Muscle layer of colon (tissue), 2 donors: ENCODE results near the gene TMEFF2.

ENCODE experiments used
- H3K27ac ChIP-seq: one replicate; pipeline ENCODE4 v1.7.0; 2013; ENCODE audit warnings: low read depth, mild to moderate bottlenecking, low read length, moderate library complexity
- H3K27me3 ChIP-seq, 2 donors: one replicate each; pipeline ENCODE4 v1.7.0; 2013; ENCODE audit warnings: low read length in 2 of 2, mild to moderate bottlenecking in 2 of 2; ENCODE audit not compliant: insufficient read depth in 2 of 2, control insufficient read depth in 1 of 2
- H3K36me3 ChIP-seq: one replicate; pipeline ENCODE4 v1.7.0; 2013; ENCODE audit warnings: mild to moderate bottlenecking, low read length; ENCODE audit not compliant: insufficient read depth
- H3K4me1 ChIP-seq: one replicate; pipeline ENCODE4 v1.7.0; 2013; ENCODE audit warnings: mild to moderate bottlenecking, low read length; ENCODE audit not compliant: insufficient read depth
- H3K4me3 ChIP-seq, 2 donors: one replicate each; pipeline ENCODE4 v1.7.0; 2013; ENCODE audit warnings: low read length in 2 of 2, low read depth in 1 of 2, mild to moderate bottlenecking in 1 of 2, moderate library complexity in 1 of 2
- H3K9ac ChIP-seq: one replicate; pipeline ENCODE4 v1.7.0; 2013; ENCODE audit warnings: low read length
- H3K9me3 ChIP-seq: one replicate; pipeline ENCODE4 v1.7.0; 2013; ENCODE audit warnings: mild to moderate bottlenecking, low read length
- donor health status: abdominal sarcoma.
- donor health status: Adenocarcinoma of cecum.

TMEFF2 gene

GRCh38 chr2:192007581-192008228 is 187.0 kb downstream of the TMEFF2 start:
- Histone ChIP-seq H3K27me3 (no peaks in the 10 kb centered on the region), H3K4me3 (no peak overlapping the region), H3K27ac (no peak overlapping the region), H3K36me3 (no peaks in the 10 kb centered on the region), H3K4me1 (no peaks in the 10 kb centered on the region), H3K9me3 (no peaks in the 10 kb centered on the region), H3K9ac (no peak overlapping the region)

- no peak overlapping the region for H3K9ac ChIP-seq
- H3K36me3 ChIP-seq = no peaks in the 10 kb centered on the region
- H3K4me1 ChIP-seq = no peaks in the 10 kb centered on the region
- H3K27me3 ChIP-seq = no peaks in the 10 kb centered on the region
- no peak overlapping the region for H3K4me3 ChIP-seq
- no peak overlapping the region for H3K27ac ChIP-seq
- no peaks in the 10 kb centered on the region for H3K9me3 ChIP-seq
Observed at GRCh38 chr2:192005211-192005610, 189.5 kb downstream of the TMEFF2 start.

GRCh38 chr2:192004188-192004963 is 190.4 kb downstream of the TMEFF2 start:
- no peaks in the 10 kb centered on the region for H3K27me3 ChIP-seq
- peaks cover 3% of the 10 kb centered on the region for H3K4me1 ChIP-seq
- H3K36me3 ChIP-seq = no peaks in the 10 kb centered on the region
- H3K27ac ChIP-seq = no peak overlapping the region
- H3K4me3 ChIP-seq = no peak overlapping the region
- no peaks in the 10 kb centered on the region for H3K9me3 ChIP-seq
- H3K9ac ChIP-seq = no peak overlapping the region

- Histone ChIP-seq H3K4me3 (no peak overlapping the region), H3K27me3 (no peaks in the 10 kb centered on the region), H3K9ac (no peak overlapping the region), H3K27ac (no peak overlapping the region), H3K9me3 (no peaks in the 10 kb centered on the region), H3K4me1 (peaks cover 17% of the 10 kb centered on the region), H3K36me3 (no peaks in the 10 kb centered on the region)
Observed at GRCh38 chr2:192002418-192002817, 192.3 kb downstream of the TMEFF2 start.

GRCh38 chr2:192000196-192000980 is 194.3 kb downstream of the TMEFF2 start:
- Histone ChIP-seq H3K9me3 (no peaks in the 10 kb centered on the region), H3K4me1 (peaks cover 17% of the 10 kb centered on the region)

GRCh38 chr2:191999101-191999841 is 195.5 kb downstream of the TMEFF2 start:
- no peak overlapping the region for H3K9ac ChIP-seq
- peaks cover 17% of the 10 kb centered on the region for H3K4me1 ChIP-seq
- no peaks in the 10 kb centered on the region for H3K27me3 ChIP-seq

More at GRCh38 chr2:192000196-192000980, 194.3 kb downstream of the TMEFF2 start:
- Histone ChIP-seq H3K4me3 (no peak overlapping the region), H3K36me3 (no peaks in the 10 kb centered on the region), H3K9ac (no peak overlapping the region), H3K27me3 (no peaks in the 10 kb centered on the region), H3K27ac (no peak overlapping the region)

GRCh38 chr2:191995285-191995684 is 199.4 kb downstream of the TMEFF2 start:
- no peaks in the 10 kb centered on the region for H3K27me3 ChIP-seq
- no peak overlapping the region for H3K4me3 ChIP-seq
- H3K4me1 ChIP-seq = peaks cover 17% of the 10 kb centered on the region
- H3K27ac ChIP-seq = no peak overlapping the region
- no peaks in the 10 kb centered on the region for H3K9me3 ChIP-seq
- no peak overlapping the region for H3K9ac ChIP-seq
- H3K36me3 ChIP-seq = no peaks in the 10 kb centered on the region

More at GRCh38 chr2:191999101-191999841, 195.5 kb downstream of the TMEFF2 start:
- no peak overlapping the region for H3K27ac ChIP-seq
- H3K4me3 ChIP-seq = no peak overlapping the region
- no peaks in the 10 kb centered on the region for H3K36me3 ChIP-seq
- H3K9me3 ChIP-seq = no peaks in the 10 kb centered on the region

- H3K9ac ChIP-seq = no peak overlapping the region
- no peaks in the 10 kb centered on the region for H3K27me3 ChIP-seq
- H3K36me3 ChIP-seq = no peaks in the 10 kb centered on the region
- no peak overlapping the region for H3K27ac ChIP-seq
- H3K9me3 ChIP-seq = no peaks in the 10 kb centered on the region
- no peak overlapping the region for H3K4me3 ChIP-seq
- H3K4me1 ChIP-seq = peaks cover 17% of the 10 kb centered on the region
Observed at GRCh38 chr2:191994749-191995148, 200.0 kb downstream of the TMEFF2 start.

- Histone ChIP-seq H3K27ac (no peak overlapping the region), H3K4me1 (no peaks in the 10 kb centered on the region), H3K36me3 (no peaks in the 10 kb centered on the region), H3K9me3 (no peaks in the 10 kb centered on the region), H3K27me3 (no peaks in the 10 kb centered on the region), H3K4me3 (no peak overlapping the region), H3K9ac (no peak overlapping the region)
Observed at GRCh38 chr2:191991442-191991841, 203.3 kb downstream of the TMEFF2 start.

- H3K9ac ChIP-seq = no peak overlapping the region
- no peaks in the 10 kb centered on the region for H3K36me3 ChIP-seq
Observed at GRCh38 chr2:191985740-191986139, 209.0 kb downstream of the TMEFF2 start.

GRCh38 chr2:191983591-191983990 is 211.1 kb downstream of the TMEFF2 start:
- Histone ChIP-seq H3K4me1 (no peaks in the 10 kb centered on the region), H3K4me3 (no peak overlapping the region), H3K27me3 (no peaks in the 10 kb centered on the region), H3K9me3 (no peaks in the 10 kb centered on the region), H3K27ac (no peak overlapping the region), H3K36me3 (no peaks in the 10 kb centered on the region), H3K9ac (no peak overlapping the region)

More at GRCh38 chr2:191985740-191986139, 209.0 kb downstream of the TMEFF2 start:
- H3K27me3 ChIP-seq = no peaks in the 10 kb centered on the region
- no peaks in the 10 kb centered on the region for H3K9me3 ChIP-seq
- no peak overlapping the region for H3K27ac ChIP-seq
- no peak overlapping the region for H3K4me3 ChIP-seq
- no peaks in the 10 kb centered on the region for H3K4me1 ChIP-seq
